GM19023 (cell line): ENCODE results near the gene ELK3.

Experiments used
- ATAC-seq: cut with Tn5 transposase; IDR thresholded peaks from one replicate; pipeline ENCODE4 v1.9.1; 2021; ENCODE audit warnings: mild to moderate bottlenecking, moderate library complexity; ENCODE audit not compliant: unreplicated experiment

ELK3 gene

GRCh38 chr12:96211988-96212387 is 17.8 kb downstream of the ELK3 start:
- no peak for ATAC-seq

DNA sequence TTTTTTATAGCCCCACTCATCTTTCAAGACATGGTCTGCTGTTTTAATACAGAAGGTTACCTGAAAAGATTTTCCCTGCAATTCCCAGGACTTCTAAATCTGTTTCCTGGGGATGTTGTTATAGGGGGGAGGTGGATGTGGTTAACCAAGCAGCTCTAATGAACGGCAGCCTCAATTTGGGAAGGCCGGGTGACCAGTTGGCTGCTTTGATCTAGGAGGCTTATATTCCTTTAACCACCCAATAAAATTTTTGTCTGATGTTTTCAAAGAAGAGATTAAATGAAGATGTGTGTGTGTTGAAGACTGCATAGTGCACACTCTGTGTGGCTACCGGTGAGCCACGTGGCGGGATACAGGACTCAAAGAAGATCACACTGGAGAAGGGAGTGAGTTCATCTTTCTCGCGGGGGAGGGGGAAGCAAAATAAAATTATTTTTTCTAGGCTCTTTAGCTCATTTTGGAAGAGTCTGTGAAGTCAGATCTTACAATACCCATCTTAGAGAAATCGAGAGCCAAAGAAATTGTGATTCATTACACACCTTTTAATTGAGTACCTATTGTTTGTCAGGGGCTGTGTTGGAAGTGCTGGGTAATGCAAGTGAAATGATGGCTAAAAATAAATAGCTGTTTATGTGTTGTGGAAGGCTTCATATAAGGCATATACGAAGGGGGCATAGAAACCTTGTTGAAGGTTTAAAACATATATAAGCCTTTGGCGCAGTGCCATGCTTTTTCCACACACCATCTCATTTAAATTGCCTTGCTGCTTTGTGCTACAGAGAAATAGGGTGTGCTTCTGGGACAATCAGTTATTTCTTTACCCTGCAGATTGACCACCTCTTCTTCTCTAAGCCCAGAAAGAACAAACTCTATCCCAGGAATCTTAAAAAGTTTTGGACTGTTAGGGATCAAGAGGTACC is 18.5 kb downstream of the ELK3 start:
- ATAC-seq, result no peak

- no peak for ATAC-seq
These were observed 19.7 kb downstream of the ELK3 start for GRCh38 chr12:96213869-96214268.

DNA sequence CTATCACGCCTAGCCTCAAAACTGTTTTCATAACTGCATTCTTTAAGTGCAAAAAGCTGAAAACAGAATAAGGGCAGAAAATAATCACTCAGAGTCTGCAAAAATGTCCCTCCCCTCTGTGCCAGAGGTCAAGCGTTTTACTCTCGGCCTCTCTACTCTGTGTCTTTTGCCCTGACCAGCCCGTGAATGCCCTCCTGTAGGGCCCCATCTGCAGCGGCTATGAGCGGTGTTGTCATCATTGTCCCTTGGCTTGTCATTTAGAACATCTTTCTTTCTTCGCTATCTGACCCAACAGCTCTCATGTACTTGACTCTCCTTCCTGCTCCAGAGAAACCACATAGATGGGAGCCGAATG is 21.7 kb downstream of the ELK3 start:
- ATAC-seq, result no peak

GRCh38 chr12:96218989-96219678 is 25.0 kb downstream of the ELK3 start:
- no peak for ATAC-seq

DNA sequence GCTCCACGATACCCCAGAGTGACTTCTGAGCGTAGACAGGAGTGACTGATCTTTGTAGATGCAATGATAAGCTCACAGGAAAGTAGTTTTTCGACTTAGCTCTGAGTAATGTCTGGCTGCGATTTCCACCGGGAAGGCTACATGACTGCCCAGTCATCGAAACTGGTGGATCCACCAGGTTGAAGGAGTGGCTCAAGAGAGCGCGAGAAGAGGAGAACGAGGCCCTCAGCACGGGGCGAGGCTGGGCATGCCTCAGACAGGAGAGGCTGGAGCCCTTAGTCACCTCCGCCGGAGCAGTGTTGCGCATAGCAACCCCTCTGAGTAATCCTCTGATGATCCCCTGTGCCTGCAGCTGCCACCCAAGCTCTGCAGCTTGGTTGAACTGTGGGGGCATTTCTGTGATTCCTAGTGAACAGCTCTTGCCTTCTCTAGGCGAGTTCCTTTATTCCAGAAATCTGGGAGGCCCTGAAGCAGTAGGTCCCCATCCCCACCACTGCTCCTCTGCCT is 25.6 kb downstream of the ELK3 start:
- ATAC-seq, result no peak

- no peak for ATAC-seq
These were observed 26.7 kb downstream of the ELK3 start for GRCh38 chr12:96220902-96221301.

- no peak for ATAC-seq
These were observed 27.2 kb downstream of the ELK3 start for GRCh38 chr12:96221391-96221790.

DNA sequence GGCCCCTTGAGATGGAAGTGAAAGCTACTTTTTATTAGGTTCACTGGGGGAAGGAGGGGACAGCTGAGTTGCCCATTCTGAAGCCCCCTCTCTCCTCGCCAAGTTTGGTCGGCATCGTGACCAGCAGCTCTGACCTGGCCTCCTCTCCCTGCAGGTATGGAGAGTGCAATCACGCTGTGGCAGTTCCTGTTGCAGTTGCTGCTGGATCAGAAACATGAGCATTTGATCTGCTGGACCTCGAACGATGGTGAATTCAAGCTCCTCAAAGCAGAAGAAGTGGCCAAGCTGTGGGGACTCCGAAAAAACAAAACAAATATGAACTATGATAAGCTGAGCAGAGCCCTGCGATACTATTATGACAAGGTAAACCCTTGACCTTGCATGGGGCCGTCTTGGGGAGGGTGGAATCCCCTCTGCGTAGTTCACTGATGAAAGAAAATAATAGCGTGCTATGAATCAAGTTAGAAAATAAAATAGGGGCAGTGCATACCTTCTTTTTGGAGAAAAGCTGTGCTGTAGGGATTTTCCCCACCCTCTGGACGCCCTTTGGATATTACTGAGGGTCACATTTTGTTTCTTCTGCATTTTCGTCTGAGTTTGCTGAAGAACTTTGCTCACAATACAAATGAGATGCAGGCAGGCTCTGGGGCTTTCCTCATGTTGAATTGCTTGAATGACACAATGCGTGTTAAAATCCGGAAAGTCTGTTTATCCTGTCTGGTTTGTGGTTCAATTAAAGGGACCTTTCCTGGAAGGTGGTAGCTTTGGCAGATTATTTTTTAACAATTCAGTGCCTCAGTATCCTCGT is 29.4 kb downstream of the ELK3 start:
- no peak for ATAC-seq

DNA sequence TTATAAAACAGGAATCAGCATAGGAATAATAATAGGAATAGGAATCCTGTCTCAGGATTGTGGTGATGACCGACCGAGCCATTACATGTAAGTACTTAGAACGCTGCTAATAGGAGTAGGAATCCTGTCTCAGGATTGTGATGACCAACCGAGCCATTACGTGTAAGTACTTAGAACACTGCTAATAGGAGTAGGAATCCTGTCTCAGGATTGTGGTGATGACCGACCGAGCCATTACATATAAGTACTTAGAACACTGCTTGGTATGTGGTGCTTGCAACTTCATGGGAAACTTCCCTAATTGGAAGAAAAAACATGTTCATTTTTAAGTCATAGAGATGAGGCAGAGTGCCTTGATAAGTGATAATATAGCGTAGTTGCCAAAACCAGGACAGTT is 30.0 kb downstream of the ELK3 start:
- ATAC-seq, result no peak

DNA sequence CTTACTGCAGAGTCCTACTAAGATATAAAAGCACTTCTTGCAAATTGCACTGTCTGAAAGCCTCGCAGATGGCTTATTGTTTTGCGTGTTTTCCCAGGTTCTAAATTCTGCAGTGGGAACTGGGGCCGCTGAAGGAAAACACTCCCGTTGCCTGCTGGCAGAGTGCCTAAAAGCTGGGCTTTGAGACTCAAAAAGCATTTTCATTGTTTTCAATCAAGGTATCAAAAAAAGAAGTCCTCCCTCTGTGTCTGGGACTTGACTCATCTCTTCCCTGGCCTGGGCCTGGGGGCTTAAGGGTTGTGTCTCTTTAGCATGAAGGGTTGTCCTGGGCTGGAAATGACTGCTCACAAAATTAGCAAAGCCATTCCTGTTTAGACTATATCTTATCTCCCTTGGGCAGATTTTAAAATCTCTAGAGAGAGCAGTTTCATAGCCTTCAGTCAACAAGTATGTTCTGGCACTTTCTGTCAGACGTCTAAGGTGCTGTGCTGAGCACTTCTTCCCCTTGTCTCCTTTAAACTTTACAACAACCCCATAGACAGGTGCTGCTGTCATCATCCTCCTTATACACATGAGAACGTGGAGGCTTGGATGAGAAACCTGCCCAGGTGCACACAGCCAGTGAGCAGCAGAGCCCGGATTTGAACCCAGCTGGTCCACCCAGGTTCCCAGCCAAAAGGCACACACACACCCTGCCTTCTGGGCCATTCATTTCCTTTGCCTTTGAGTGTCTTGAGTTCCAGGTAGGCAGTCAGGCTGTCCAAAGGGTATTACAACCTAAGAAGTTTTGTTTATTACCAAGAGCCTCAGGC is 31.1 kb downstream of the ELK3 start:
- no peak for ATAC-seq

GRCh38 chr12:96225994-96226399 is 31.8 kb downstream of the ELK3 start:
- no peak for ATAC-seq

DNA sequence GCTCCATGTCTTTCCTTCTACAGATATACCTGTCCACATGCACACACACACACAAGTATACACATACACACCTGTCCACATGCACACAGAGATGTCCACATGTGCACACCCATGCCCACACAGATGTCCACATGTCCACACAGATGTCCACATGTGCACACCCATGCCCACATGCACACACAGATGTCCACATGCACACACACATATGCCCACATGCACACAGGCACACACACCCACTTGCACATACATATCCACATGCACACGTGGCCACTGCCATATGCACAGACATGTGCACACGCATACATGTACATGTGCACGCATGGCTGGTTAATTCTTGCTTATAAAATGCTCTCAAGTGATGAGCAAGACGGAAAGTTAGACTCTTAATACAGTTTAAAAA is 32.2 kb downstream of the ELK3 start:
- no peak for ATAC-seq

DNA sequence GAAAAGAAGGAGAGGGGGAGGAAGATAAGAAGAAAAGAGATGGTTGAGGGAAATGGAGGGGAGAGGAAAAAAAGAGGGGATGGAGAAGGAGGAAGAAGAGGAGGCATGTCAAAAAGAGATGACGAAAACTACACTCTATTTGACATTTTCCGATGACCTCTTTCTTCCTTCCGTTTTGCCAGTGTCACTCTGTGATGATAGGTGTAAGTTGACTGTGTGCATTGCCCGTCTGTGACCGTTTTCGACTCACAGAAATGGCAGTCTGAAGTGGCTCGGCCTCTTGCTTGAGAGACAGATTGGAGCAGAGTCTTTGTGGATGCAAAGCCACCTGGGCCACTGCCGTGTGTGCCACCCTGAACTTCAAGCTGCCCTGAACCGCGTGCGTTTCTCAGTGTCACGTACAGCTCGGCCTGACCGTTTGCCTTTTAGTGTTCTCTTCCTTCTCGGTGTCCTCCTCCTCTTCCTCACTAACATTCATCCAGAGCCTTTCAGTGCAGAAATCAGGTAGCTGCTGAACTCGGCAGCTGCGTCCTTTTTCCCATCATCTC is 32.7 kb downstream of the ELK3 start:
- no peak for ATAC-seq

DNA sequence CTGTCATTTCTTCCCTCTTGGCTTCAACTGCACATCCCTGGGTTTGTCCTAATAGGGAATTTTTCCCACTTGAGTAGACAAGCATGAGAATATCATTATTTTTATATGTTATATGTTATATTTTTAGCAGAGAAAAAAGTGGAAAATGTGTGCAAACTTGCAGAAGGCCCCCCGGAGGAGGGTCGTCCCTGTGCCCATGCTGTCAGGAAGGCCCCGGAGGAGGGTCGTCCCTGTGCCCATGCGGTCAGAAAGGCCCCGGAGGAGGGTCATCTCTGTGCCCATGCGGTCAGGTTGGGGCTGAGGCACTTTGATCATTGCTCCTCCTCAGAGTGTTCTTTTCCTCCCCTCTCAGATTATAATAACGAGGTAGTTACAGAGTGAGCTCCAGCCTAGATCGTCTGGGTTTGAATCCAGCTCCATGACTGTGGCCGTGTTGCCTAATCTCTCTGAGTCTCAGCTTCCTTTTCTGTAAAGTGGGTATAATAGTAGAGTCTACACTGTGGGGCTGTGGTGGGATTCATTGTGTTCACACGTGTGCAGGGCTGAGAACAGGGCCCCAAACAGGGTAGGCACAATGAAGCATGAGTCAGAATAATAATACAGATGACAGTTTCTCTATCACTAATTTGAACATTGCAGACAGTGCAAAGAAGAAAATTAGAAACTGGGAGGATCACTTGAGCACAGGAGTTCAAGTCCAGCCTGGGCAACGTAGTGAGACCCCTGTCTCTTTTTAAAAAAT is 33.4 kb downstream of the ELK3 start:
- no peak for ATAC-seq

DNA sequence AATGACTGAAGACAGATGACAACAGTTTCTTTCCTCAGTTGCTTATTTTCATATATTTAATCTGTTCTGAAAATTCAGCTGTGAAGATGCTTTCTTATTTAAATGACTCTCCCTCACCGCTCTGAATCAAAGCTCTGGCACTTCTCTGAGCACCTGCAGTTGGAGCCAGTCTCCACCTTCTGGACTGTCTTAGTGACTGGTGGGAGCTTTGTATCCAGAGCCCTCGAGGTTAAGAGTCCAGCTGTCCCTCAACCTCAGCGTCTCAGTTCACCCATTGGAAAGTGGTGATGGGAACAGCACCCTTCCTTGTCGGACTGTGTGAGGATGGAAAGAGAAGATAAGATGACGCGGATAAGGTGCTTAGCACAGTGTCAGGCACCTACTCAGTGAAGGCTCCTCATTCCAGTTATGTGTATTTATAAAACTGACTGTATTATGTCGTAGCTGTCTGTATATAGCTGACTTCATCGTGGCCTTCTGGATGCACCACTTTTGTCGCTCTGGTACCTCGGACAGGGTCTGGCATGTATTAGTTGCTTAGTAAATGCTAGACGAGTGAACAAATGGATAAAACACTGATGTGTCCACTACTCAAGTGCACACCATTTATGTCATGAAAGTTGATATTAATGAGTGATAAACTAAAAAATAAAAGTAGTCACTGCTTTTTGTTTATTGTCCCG is 34.5 kb downstream of the ELK3 start:
- ATAC-seq, result no peak

DNA sequence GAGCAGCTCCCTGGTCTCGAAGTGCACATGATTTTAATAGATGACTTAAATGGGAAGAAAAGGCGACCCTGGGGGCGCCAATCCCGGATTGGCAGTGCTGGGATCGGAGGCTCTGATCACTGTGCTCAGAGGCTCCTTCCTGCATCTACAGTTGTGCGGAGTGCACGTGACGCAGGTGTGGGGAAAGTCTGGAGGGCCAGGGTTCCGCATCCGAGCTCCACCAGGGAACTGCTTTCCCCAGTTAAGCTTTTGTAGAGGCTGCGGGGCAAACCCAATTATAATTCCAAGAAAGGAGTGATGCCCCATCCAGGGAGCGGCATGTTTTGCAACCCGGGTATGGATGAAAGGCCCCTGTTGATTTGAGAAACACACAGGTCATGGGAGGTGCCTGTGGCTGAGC is 36.5 kb downstream of the ELK3 start:
- no peak for ATAC-seq

DNA sequence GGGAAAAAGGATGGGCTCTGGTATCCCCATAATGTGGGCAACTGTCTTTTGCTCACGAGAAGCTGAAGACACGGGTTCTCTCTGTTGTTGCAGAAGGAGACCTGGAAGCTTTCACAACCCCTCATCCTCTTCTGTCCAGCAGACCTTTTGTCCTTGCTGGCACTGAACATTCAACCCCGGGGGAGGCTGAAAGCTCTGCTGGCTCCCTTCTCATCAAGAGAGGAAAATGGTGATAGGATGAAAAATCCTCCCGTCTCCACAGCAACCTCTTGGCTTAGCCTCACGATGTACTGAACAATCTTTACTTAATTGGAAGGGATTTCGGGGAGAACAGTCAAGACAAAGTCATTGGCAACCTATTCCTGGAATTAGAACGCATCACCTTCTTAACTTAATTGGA is 39.0 kb downstream of the ELK3 start:
- ATAC-seq, result no peak

GRCh38 chr12:96233939-96234461 is 39.8 kb downstream of the ELK3 start:
- ATAC-seq, result no peak
